CD14-positive monocyte (primary cell): ENCODE results near the gene FCER1A. TPM values are rescaled to one million over a fixed set of nuclear protein-coding genes. Genes with fewer than 3 reads are reported as not detected.

Experiments used
- DNase-seq, 3 donors: peaks; one replicate each; pipeline ENCODE4 v3.0.0-alpha.2; 2011 to 2022
- H2AFZ ChIP-seq: 2 replicates; pipeline ENCODE4 v1.6.0; 2012; ENCODE audit warnings: mild to moderate bottlenecking, low read depth, low read length, inconsistent platforms; ENCODE audit not compliant: insufficient read depth, poor library complexity, severe bottlenecking
- H3K27ac ChIP-seq, 2 donors: 1 replicate in 1 of 2; 2 replicates in 1 of 2; pipeline ENCODE4 v1.5.1; 2012 to 2013; ENCODE audit warnings: low read length in 2 of 2, control low read depth in 1 of 2, inconsistent platforms in 1 of 2, low read depth in 1 of 2, mild to moderate bottlenecking in 1 of 2
- H3K27me3 ChIP-seq, 2 donors: one replicate each; pipeline versions ENCODE4 v1.6.0 to v1.6.1; 2011 to 2013; ENCODE audit warnings: low read length in 2 of 2; ENCODE audit not compliant: control insufficient read depth in 2 of 2, insufficient read depth in 2 of 2
- H3K36me3 ChIP-seq, 2 donors: replicated peaks in 1 of 2; 1 replicate in 1 of 2; 2 replicates in 1 of 2; pipeline versions ENCODE4 v1.5.1 to v1.6.1; 2012 to 2013; ENCODE audit warnings: low read length in 2 of 2, control low read depth in 1 of 2, inconsistent platforms in 1 of 2, mild to moderate bottlenecking in 1 of 2; ENCODE audit not compliant: insufficient read depth in 2 of 2, control insufficient read depth in 1 of 2
- H3K4me1 ChIP-seq, 2 donors: 1 replicate in 1 of 2; 2 replicates in 1 of 2; pipeline versions ENCODE4 v1.5.1 to v1.6.1; 2012 to 2013; ENCODE audit warnings: low read length in 2 of 2, control low read depth in 1 of 2, inconsistent platforms in 1 of 2, mild to moderate bottlenecking in 1 of 2, moderate library complexity in 1 of 2; ENCODE audit not compliant: insufficient read depth in 2 of 2, control insufficient read depth in 1 of 2
- H3K4me2 ChIP-seq: replicated peaks from 2 replicates; pipeline ENCODE3; 2012; ENCODE audit warnings: low read length, moderate library complexity, mild to moderate bottlenecking; ENCODE audit not compliant: poor library complexity, severe bottlenecking; ENCODE audit errors: extremely low read depth
- H3K4me3 ChIP-seq, 3 experiments: fragments of 200-600 bp in 1 of 3; sonication (generic) in 1 of 3; replicated peaks in 1 of 3; 1 replicate in 2 of 3; 2 replicates in 1 of 3; pipeline ENCODE4 v1.5.1; 2011 to 2013; ENCODE audit warnings: low read length in 3 of 3, mild to moderate bottlenecking in 3 of 3, control low read depth in 2 of 3, low read depth in 2 of 3, inconsistent platforms in 1 of 3, moderate library complexity in 1 of 3
- H3K79me2 ChIP-seq: 2 replicates; pipeline ENCODE4 v1.6.0; 2012; ENCODE audit warnings: mild to moderate bottlenecking, control low read depth, inconsistent platforms, low read length, moderate library complexity; ENCODE audit not compliant: insufficient read depth
- H3K9ac ChIP-seq: 2 replicates; pipeline ENCODE4 v1.6.0; 2017; ENCODE audit warnings: low read length, mild to moderate bottlenecking; ENCODE audit not compliant: insufficient read depth, poor library complexity, severe bottlenecking
- H3K9me3 ChIP-seq, 2 donors: replicated peaks in 1 of 2; 1 replicate in 1 of 2; 2 replicates in 1 of 2; pipeline versions ENCODE4 v1.5.1 to v1.6.1; 2012 to 2013; ENCODE audit warnings: low read length in 2 of 2, control low read depth in 1 of 2; ENCODE audit not compliant: control insufficient read depth in 1 of 2, insufficient read depth in 1 of 2
- H4K20me1 ChIP-seq: 2 replicates; pipeline ENCODE4 v1.6.0; 2012; ENCODE audit warnings: mild to moderate bottlenecking, low read length, control low read depth, moderate library complexity; ENCODE audit not compliant: insufficient read depth
- H3K27ac Mint-ChIP-seq, 7 donors: one replicate each; pipeline ENCODE4 v1.8.0; 2020; ENCODE audit warnings: mild to moderate bottlenecking in 7 of 7, mixed read lengths in 7 of 7, moderate library complexity in 6 of 7, inconsistent platforms in 2 of 7
- H3K27me3 Mint-ChIP-seq, 3 donors: one replicate each; pipeline ENCODE4 v1.8.0; 2021 to 2022; ENCODE audit warnings: low read depth in 3 of 3, mild to moderate bottlenecking in 3 of 3, mixed read lengths in 3 of 3, moderate library complexity in 3 of 3, inconsistent platforms in 1 of 3
- H3K36me3 Mint-ChIP-seq, 2 donors: one replicate each; pipeline ENCODE4 v1.8.0; 2020; ENCODE audit warnings: mixed read lengths in 2 of 2, inconsistent platforms in 1 of 2, mild to moderate bottlenecking in 1 of 2
- H3K4me1 Mint-ChIP-seq: one replicate; pipeline ENCODE4 v1.8.0; 2020; ENCODE audit warnings: mild to moderate bottlenecking, mixed read lengths
- H3K4me3 Mint-ChIP-seq, 2 donors: one replicate each; pipeline ENCODE4 v1.8.0; 2020; ENCODE audit warnings: mild to moderate bottlenecking in 2 of 2, mixed read lengths in 2 of 2, moderate library complexity in 1 of 2
- H3K9me3 Mint-ChIP-seq, 7 donors: one replicate each; pipeline ENCODE4 v1.8.0; 2020 to 2022; ENCODE audit warnings: mixed read lengths in 7 of 7, mild to moderate bottlenecking in 6 of 7, moderate library complexity in 6 of 7, inconsistent platforms in 2 of 7
- CTCF ChIP-seq: fragments of 200-600 bp; IDR thresholded peaks from one replicate; pipeline ENCODE4 v1.8.0; 2022; ENCODE audit warnings: antibody characterized with exemption, mild to moderate bottlenecking
- WGBS: methylation state at CpG from one replicate; pipeline ENCODE4 v1.1.5; 2013; ENCODE audit warnings: missing lambda C conversion rate; ENCODE audit not compliant: insufficient coverage; 5-methylcytosine and 5-hydroxymethylcytosine counted together
- intact Hi-C, 2 donors: fragments of 100-400 bp; cut with micrococcal nuclease; formaldehyde crosslinking; loops; one replicate each; pipeline versions ENCODE4 v1.15.0 to v1.15.1; 2023
- polyA plus RNA-seq, 3 donors: library from polyadenylated mRNA; depleted of rRNA in 1 of 3; unstranded in 2 of 3; stranded (reverse) in 1 of 3; fragments of 300-500 nt in 2 of 3; fragments of >200 nt in 1 of 3; fragmentation: Illumina TruSeq in 2 of 3; gene quantifications; 1 replicate in 2 of 3; 2 replicates in 1 of 3; pipeline ENCODE4 v1.2.3, GENCODE V29; 2012 to 2021

The FCER1A gene
- polyA plus RNA-seq, 3 donors: 8.4 to 29.6 (median 11.8) TPM

GRCh38 chr1:159261721-159262494 is 40.2 kb upstream of the FCER1A start:
- Histone ChIP-seq H3K4me3 (no peak overlapping the region), H3K4me2 (no peak overlapping the region), H3K9ac (no peak overlapping the region), H2AFZ (no peak overlapping the region), H3K79me2 (no peaks in the 10 kb centered on the region), H4K20me1 (no peaks in the 10 kb centered on the region), H3K27ac (no peak overlapping the region), H3K4me1 (no peaks in the 10 kb centered on the region), H3K36me3 (no peaks in the 10 kb centered on the region), H3K27me3 (no peaks in the 10 kb centered on the region), H3K9me3 (no peaks in the 10 kb centered on the region)
- WGBS: no CpG with 5 or more reads among the region's 2 CpGs
- no peak for TF ChIP-seq CTCF
- H3K27me3 Mint-ChIP-seq: no peaks in the 10 kb centered on the region
- DNase-seq: no peak
- no peaks in the 10 kb centered on the region for H3K4me1 Mint-ChIP-seq
- intact Hi-C loops: no loop called here
- H3K9me3 Mint-ChIP-seq: peaks cover 0 to 7% (median 4%) of the 10 kb centered on the region in 7 donors
- H3K4me3 Mint-ChIP-seq: no peak overlapping the region
- H3K27ac Mint-ChIP-seq: no peak overlapping the region
- peaks cover 0 to 3% of the 10 kb centered on the region in 2 donors for H3K36me3 Mint-ChIP-seq

GRCh38 chr1:159266832-159267231 is 35.3 kb upstream of the FCER1A start:
- H3K4me1 ChIP-seq: no peaks in the 10 kb centered on the region
- H3K36me3 ChIP-seq: no peaks in the 10 kb centered on the region
- H3K9me3 ChIP-seq: no peaks in the 10 kb centered on the region
- H3K9me3 Mint-ChIP-seq: peaks cover 4 to 12% (median 8%) of the 10 kb centered on the region in 7 donors
- no CpG with 5 or more reads among the region's 3 CpGs for WGBS
- no peak overlapping the region for H3K4me2 ChIP-seq
- no peak overlapping the region for H3K9ac ChIP-seq
- H3K36me3 Mint-ChIP-seq: no peaks in the 10 kb centered on the region
- no peaks in the 10 kb centered on the region for H3K4me1 Mint-ChIP-seq
- no peaks in the 10 kb centered on the region for H3K27me3 ChIP-seq
- H3K4me3 Mint-ChIP-seq: no peak overlapping the region
- H3K27me3 Mint-ChIP-seq: peaks cover 0 to 2% (median 0%) of the 10 kb centered on the region in 3 donors
- H3K79me2 ChIP-seq: no peaks in the 10 kb centered on the region
- no peaks in the 10 kb centered on the region for H4K20me1 ChIP-seq
- no peak overlapping the region for H3K27ac ChIP-seq
- H2AFZ ChIP-seq: no peak overlapping the region
- H3K4me3 ChIP-seq: no peak overlapping the region
- no peak for DNase-seq
- TF ChIP-seq CTCF: no peak
- intact Hi-C loops: no loop called here
- no peak overlapping the region for H3K27ac Mint-ChIP-seq
